B cell (primary cell): Measurements from ENCODE around the gene ZNF791. TPM values are rescaled to one million over a fixed set of nuclear protein-coding genes. Genes with fewer than 3 reads are reported as not detected.

ENCODE experiments used
- ATAC-seq: fragments of 200-7000 bp; cut with Tn5 transposase; one replicate; pipeline ENCODE4 v1.10.0; 2021; ENCODE audit warnings: low read depth, mild to moderate bottlenecking, moderate number of reproducible peaks, moderate library complexity
- CTCF ChIA-PET: fragments of 350-600 bp; sonication (Branson Sonifier 250); formaldehyde crosslinking; loops from one replicate; lab custom pipeline; 2021; ENCODE audit warnings: antibody characterized with exemption, inconsistent platforms; lab: Charles Lee
- POLR2A ChIA-PET: fragments of 350-600 bp; sonication (Branson Sonifier 250); formaldehyde crosslinking; loops from one replicate; lab custom pipeline; 2021; ENCODE audit warnings: antibody characterized with exemption; lab: Charles Lee
- DNase-seq: peaks from one replicate; pipeline ENCODE4 v3.0.0; 2013
- H2AFZ ChIP-seq: 2 replicates; pipeline ENCODE4 v1.6.1; 2012; ENCODE audit warnings: mild to moderate bottlenecking, low read depth, low read length; ENCODE audit not compliant: insufficient read depth, poor library complexity, severe bottlenecking
- H3K27ac ChIP-seq, 2 donors: 1 replicate in 1 of 2; 2 replicates in 1 of 2; pipeline ENCODE4 v1.5.1; 2012 to 2013; ENCODE audit warnings: low read length in 2 of 2, mild to moderate bottlenecking in 2 of 2, moderate library complexity in 1 of 2
- H3K27me3 ChIP-seq, 4 experiments: fragments of 200-600 bp in 1 of 4; sonication (generic) in 1 of 4; replicated peaks in 1 of 4; 1 replicate in 2 of 4; 2 replicates in 2 of 4; pipeline versions ENCODE4 v1.6.1 to v1.7.0; 2013 to 2016; ENCODE audit warnings: low read length in 3 of 4, mild to moderate bottlenecking in 2 of 4, mixed read lengths in 1 of 4, moderate library complexity in 1 of 4; ENCODE audit not compliant: insufficient read depth in 4 of 4, control insufficient read depth in 3 of 4; ENCODE audit errors: control extremely low read depth in 1 of 4
- H3K36me3 ChIP-seq, 2 experiments: replicated peaks in 1 of 2; 1 replicate in 1 of 2; 2 replicates in 1 of 2; pipeline versions ENCODE4 v1.6.1 to v1.7.1; 2013; ENCODE audit warnings: low read length in 1 of 2; ENCODE audit not compliant: insufficient read depth in 2 of 2, control insufficient read depth in 1 of 2; ENCODE audit errors: control extremely low read depth in 1 of 2, extremely low read depth in 1 of 2
- H3K4me1 ChIP-seq, 2 donors: fragments of 200-600 bp in 1 of 2; sonication (generic) in 1 of 2; 1 replicate in 1 of 2; 2 replicates in 1 of 2; pipeline versions ENCODE4 v1.5.1 to v1.6.1; 2013 to 2017; ENCODE audit warnings: low read length in 2 of 2; ENCODE audit not compliant: control insufficient read depth in 2 of 2, insufficient read depth in 2 of 2
- H3K4me2 ChIP-seq: replicated peaks from 2 replicates; pipeline ENCODE3; 2012; ENCODE audit warnings: mild to moderate bottlenecking, low read depth, low read length; ENCODE audit not compliant: poor library complexity, severe bottlenecking
- H3K4me3 ChIP-seq, 5 experiments: fragments of 200-600 bp in 1 of 5; sonication (generic) in 1 of 5; 1 replicate in 3 of 5; 2 replicates in 2 of 5; pipeline versions ENCODE4 v1.5.1 to v1.7.0; 2011 to 2016; ENCODE audit warnings: low read length in 4 of 5, mild to moderate bottlenecking in 4 of 5, low read depth in 2 of 5, control low read depth in 1 of 5, moderate library complexity in 1 of 5; ENCODE audit not compliant: insufficient read depth in 1 of 5; ENCODE audit errors: control extremely low read depth in 1 of 5, extremely low read depth in 1 of 5
- H3K79me2 ChIP-seq: fragments of 200-600 bp; sonication (generic); one replicate; pipeline ENCODE4 v1.6.0; 2016; ENCODE audit warnings: low read length; ENCODE audit not compliant: control insufficient read depth, insufficient read depth
- H3K9ac ChIP-seq: fragments of 200-600 bp; sonication (generic); 2 replicates; pipeline ENCODE4 v1.6.1; 2017; ENCODE audit warnings: mild to moderate bottlenecking, low read length, moderate library complexity
- H3K9me3 ChIP-seq, 3 donors: one replicate each; pipeline versions ENCODE4 v1.6.1 to v1.7.1; 2013; ENCODE audit warnings: low read length in 2 of 3; ENCODE audit not compliant: control insufficient read depth in 2 of 3, insufficient read depth in 1 of 3; ENCODE audit errors: control extremely low read depth in 1 of 3
- H4K20me1 ChIP-seq: 2 replicates; pipeline ENCODE4 v1.6.0; 2012; ENCODE audit warnings: mild to moderate bottlenecking, low read length; ENCODE audit not compliant: insufficient read depth, control insufficient read depth, poor library complexity, severe bottlenecking
- H3K27ac Mint-ChIP-seq: one replicate; pipeline ENCODE4 v1.8.0; 2021; ENCODE audit warnings: mixed read lengths
- H3K27me3 Mint-ChIP-seq: one replicate; pipeline ENCODE4 v1.8.0; 2021; ENCODE audit warnings: mixed read lengths
- H3K4me1 Mint-ChIP-seq: one replicate; pipeline ENCODE4 v1.8.0; 2021; ENCODE audit warnings: mixed read lengths
- H3K4me3 Mint-ChIP-seq: one replicate; pipeline ENCODE4 v1.8.0; 2021; ENCODE audit warnings: mixed read lengths
- H3K9me3 Mint-ChIP-seq: one replicate; pipeline ENCODE4 v1.8.0; 2022; ENCODE audit warnings: mixed read lengths; ENCODE audit not compliant: insufficient read depth
- CTCF ChIP-seq: fragments of 200-600 bp; IDR thresholded peaks from one replicate; pipeline ENCODE4 v1.8.0; 2022; ENCODE audit warnings: antibody characterized with exemption, mild to moderate bottlenecking
- EZH2 ChIP-seq: IDR thresholded peaks from 2 replicates; pipeline ENCODE4 v1.6.1; 2012; ENCODE audit warnings: borderline replicate concordance, low read depth, mild to moderate bottlenecking, moderate library complexity, low read length; ENCODE audit not compliant: insufficient read depth, poor library complexity, severe bottlenecking
- WGBS: methylation state at CpG from one replicate; pipeline ENCODE4 v1.1.5; 2013; ENCODE audit warnings: missing lambda C conversion rate; ENCODE audit not compliant: insufficient coverage; 5-methylcytosine and 5-hydroxymethylcytosine counted together
- intact Hi-C: fragments of 100-400 bp; cut with micrococcal nuclease; formaldehyde crosslinking; loops from one replicate; pipeline ENCODE4 v1.10.0; 2022
- polyA plus RNA-seq: library from polyadenylated mRNA; depleted of rRNA; stranded (reverse); fragments of >200 nt; gene quantifications from 2 replicates; pipeline ENCODE4 v1.2.3, GENCODE V29; 2012
- total RNA-seq, 2 donors: library from RNA; stranded (reverse); fragments of 120-200 nt in 1 of 2; gene quantifications; 1 replicate in 1 of 2; 2 replicates in 1 of 2; pipeline versions ENCODE4 v1.2.3 to v1.2.4, GENCODE V29; 2013 to 2022

ZNF791 gene
- total and polyA plus RNA-seq, 2 donors (not counting 1 experiment from before 2014, with no cell fraction given), result 17.5 to 57.9 TPM

GRCh38 chr19:12647490-12648071 is 36.9 kb downstream of the ZNF791 start:
- POLR2A ChIA-PET, result interaction anchor here (0.6 to 0.7 kb wide), 3 partner anchors 13 to 136 kb away, joined by 3 to 9 read pairs (median 8); no protein-coding TSS in a partner anchor

More at GRCh38 chr19:12647490-12648071, 36.9 kb downstream of the ZNF791 start:
- Mint-ChIP-seq H3K27ac (no peak overlapping the region), H3K9me3 (no peaks in the 10 kb centered on the region), H3K4me3 (peak overlapping the region; percentile 45), H3K27me3 (no peaks in the 10 kb centered on the region), H3K4me1 (peaks cover 7% of the 10 kb centered on the region)
- CTCF ChIA-PET, result interaction anchor here (0.5 to 0.7 kb wide), 2 partner anchors 82 to 84 kb away, joined by 3 read pairs; no protein-coding TSS in a partner anchor
- Histone ChIP-seq H3K36me3 (peaks cover 0 to 41% of the 10 kb centered on the region in 2 experiments), H3K27me3 (no peaks in the 10 kb centered on the region), H3K4me2 (peak overlapping the region; percentile 55), H3K27ac (peak overlapping the region in 1 of 2 donors; percentile 33), H3K9ac (no peak overlapping the region), H4K20me1 (peaks cover 7% of the 10 kb centered on the region), H3K79me2 (peaks cover 4% of the 10 kb centered on the region), H2AFZ (no peak overlapping the region), H3K9me3 (no peaks in the 10 kb centered on the region), H3K4me3 (no peak overlapping the region), H3K4me1 (peaks cover 0 to 10% of the 10 kb centered on the region in 2 donors)
- DNase-seq (peak; percentile 61), ATAC-seq (peak; percentile 71)
- WGBS, result 77% methylated on average over 29 of the region's 31 CpGs
- intact Hi-C loops, result no loop called here
- no peak for TF ChIP-seq EZH2
- TF ChIP-seq CTCF, result no peak
